Gastroesophageal sphincter (tissue), 3 donors: ENCODE measurements around the gene SLC17A9.

Experiments
- POLR2A ChIP-seq, 2 donors: fragments of 450-650 bp; IDR thresholded peaks; one replicate each; pipeline ENCODE4 v1.6.1; 2017; ENCODE audit warnings: antibody characterized with exemption in 2 of 2, mild to moderate bottlenecking in 2 of 2, moderate library complexity in 1 of 2
- POLR2AphosphoS5 ChIP-seq: sonication (generic); formaldehyde crosslinking; IDR thresholded peaks from one replicate; pipeline ENCODE4 v1.6.1; 2017; ENCODE audit warnings: antibody characterized with exemption
- TF ChIP-seq, protein P1 (sequence below), 4 experiments: fragments of 200-600 bp in 2 of 4; fragments of 450-650 bp in 2 of 4; sonication (generic) in 1 of 4; IDR thresholded peaks; one replicate each; pipeline ENCODE4 v1.5.1; 2017 to 2019; ENCODE audit warnings: antibody characterized with exemption in 4 of 4, mild to moderate bottlenecking in 2 of 4, moderate library complexity in 2 of 4

GRCh38 chr20:62991863-62992262 lies 39.4 kb downstream of the SLC17A9 start:
- TF ChIP-seq, protein P1, sequence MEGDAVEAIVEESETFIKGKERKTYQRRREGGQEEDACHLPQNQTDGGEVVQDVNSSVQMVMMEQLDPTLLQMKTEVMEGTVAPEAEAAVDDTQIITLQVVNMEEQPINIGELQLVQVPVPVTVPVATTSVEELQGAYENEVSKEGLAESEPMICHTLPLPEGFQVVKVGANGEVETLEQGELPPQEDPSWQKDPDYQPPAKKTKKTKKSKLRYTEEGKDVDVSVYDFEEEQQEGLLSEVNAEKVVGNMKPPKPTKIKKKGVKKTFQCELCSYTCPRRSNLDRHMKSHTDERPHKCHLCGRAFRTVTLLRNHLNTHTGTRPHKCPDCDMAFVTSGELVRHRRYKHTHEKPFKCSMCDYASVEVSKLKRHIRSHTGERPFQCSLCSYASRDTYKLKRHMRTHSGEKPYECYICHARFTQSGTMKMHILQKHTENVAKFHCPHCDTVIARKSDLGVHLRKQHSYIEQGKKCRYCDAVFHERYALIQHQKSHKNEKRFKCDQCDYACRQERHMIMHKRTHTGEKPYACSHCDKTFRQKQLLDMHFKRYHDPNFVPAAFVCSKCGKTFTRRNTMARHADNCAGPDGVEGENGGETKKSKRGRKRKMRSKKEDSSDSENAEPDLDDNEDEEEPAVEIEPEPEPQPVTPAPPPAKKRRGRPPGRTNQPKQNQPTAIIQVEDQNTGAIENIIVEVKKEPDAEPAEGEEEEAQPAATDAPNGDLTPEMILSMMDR (IDR thresholded peaks at IDR 0.05) = no peak
- TF ChIP-seq POLR2A (IDR thresholded peaks at IDR 0.05) (no peak), POLR2AphosphoS5 (no peak)
